WTC11 (cell line): ENCODE results near the gene WDR49.

ENCODE experiments used
- ERG ChIP-seq: fragments of 250-450 bp; sonication (Bioruptor Pico); IDR thresholded peaks from 2 replicates; pipeline ENCODE4 v1.8.0; 2021; ENCODE audit warnings: mild to moderate bottlenecking
- MAX ChIP-seq: sonication (generic); formaldehyde crosslinking; IDR thresholded peaks from 2 replicates; pipeline ENCODE4 v1.8.0; 2022; ENCODE audit warnings: mild to moderate bottlenecking, missing genetic modification reagents
- TF ChIP-seq, protein P1 (sequence below): fragments of 200-600 bp; IDR thresholded peaks from 2 replicates; pipeline ENCODE4 v1.8.0; 2022; ENCODE audit warnings: antibody characterized with exemption
- TF ChIP-seq, protein P2 (sequence below): sonication (generic); formaldehyde crosslinking; conservative IDR thresholded peaks from 2 replicates; pipeline ENCODE4 v1.8.1; 2022; ENCODE audit warnings: mild to moderate bottlenecking, missing genetic modification reagents

- TF ChIP-seq ERG (no peak), MAX (CRISPR knock-in tag) (no peak)
- TF ChIP-seq, protein P1, sequence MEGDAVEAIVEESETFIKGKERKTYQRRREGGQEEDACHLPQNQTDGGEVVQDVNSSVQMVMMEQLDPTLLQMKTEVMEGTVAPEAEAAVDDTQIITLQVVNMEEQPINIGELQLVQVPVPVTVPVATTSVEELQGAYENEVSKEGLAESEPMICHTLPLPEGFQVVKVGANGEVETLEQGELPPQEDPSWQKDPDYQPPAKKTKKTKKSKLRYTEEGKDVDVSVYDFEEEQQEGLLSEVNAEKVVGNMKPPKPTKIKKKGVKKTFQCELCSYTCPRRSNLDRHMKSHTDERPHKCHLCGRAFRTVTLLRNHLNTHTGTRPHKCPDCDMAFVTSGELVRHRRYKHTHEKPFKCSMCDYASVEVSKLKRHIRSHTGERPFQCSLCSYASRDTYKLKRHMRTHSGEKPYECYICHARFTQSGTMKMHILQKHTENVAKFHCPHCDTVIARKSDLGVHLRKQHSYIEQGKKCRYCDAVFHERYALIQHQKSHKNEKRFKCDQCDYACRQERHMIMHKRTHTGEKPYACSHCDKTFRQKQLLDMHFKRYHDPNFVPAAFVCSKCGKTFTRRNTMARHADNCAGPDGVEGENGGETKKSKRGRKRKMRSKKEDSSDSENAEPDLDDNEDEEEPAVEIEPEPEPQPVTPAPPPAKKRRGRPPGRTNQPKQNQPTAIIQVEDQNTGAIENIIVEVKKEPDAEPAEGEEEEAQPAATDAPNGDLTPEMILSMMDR: peak; percentile 70
- TF ChIP-seq, protein P2, sequence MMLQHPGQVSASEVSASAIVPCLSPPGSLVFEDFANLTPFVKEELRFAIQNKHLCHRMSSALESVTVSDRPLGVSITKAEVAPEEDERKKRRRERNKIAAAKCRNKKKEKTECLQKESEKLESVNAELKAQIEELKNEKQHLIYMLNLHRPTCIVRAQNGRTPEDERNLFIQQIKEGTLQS (CRISPR knock-in tag): no peak
Observed at GRCh38 chr3:167684388-167684993, 30.7 kb upstream of the WDR49 start.
